ENCODE results near the gene IGFL4.

The IGFL4 gene

DNA sequence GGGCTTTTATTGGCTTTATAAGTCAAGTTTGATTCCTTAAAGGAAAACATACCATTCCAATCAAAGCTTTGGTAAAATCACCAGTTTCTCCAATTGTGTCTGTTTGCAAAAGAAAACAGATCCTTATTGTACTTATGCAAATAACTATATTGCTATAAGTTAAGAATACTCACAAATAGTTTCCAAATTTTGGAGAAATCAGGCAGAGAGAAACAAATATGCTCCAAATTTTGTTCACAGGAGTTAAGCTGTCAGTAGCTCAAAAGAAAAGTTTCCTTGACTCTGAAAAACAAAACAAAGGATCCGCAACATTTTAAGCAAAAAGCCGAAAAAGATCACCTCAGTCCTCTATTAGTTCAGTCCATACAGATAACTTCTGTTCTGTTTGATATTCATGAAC is 19.2 kb upstream of the IGFL4 start:
- DNase-seq: no peak

DNA sequence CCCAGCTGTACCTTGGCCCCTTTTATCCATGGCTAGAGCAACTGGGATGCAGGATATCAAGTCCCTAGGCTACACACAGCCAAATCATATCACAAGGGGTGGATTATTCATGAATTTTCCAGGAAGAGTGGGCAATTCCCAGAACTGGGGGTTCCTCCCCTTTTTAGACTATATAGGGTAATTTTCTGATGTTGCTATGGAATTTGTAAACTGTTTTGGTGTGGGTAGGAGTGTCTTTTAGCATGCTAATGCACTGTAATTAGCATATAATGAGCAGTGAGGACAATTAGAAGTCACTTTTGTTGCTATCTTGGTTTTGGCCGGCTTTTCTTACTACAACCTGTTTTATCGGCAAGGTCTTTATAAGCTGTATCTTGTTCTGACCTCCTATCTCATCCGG is 18.0 kb upstream of the IGFL4 start:
- DNase-seq: no peak

DNA sequence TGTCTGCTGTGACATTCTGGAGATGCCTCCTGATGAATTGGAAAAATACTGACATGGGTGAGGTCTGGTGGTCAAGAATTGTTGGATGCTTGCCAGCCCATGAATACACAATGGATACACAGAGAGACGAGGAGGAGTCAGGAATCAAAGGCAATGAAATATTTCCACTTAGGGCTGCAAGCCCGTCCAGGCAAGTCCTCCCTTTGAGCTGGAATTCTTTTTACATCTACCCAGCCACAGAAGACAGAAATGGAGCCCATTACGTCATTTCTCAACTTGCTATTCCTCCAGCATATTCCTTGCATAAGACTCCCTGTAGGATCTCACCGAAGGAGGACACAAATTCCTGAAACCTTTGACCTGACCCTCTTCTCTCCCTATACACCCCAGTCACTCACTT is 15.7 kb upstream of the IGFL4 start:
- no peak for DNase-seq

DNA sequence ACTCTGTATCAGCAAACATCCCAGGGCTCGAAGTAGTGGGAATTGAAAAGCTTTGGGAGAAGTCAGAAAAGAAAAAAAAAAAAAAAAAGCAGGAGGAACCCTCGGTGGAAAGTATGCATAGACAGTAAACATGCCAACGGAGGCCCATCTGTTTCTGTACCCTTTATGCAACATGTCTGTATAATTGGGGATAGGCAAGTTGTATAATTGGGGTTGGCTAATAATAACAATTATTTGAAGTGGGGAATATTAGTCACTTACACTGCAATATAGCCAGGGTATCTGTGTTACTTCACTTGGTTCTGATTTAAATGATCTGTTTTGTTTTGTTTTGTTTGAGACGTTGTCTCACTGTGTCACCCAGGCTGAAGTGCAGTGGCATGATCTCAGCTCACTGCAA is 12.1 kb upstream of the IGFL4 start:
- no peak for DNase-seq

DNA sequence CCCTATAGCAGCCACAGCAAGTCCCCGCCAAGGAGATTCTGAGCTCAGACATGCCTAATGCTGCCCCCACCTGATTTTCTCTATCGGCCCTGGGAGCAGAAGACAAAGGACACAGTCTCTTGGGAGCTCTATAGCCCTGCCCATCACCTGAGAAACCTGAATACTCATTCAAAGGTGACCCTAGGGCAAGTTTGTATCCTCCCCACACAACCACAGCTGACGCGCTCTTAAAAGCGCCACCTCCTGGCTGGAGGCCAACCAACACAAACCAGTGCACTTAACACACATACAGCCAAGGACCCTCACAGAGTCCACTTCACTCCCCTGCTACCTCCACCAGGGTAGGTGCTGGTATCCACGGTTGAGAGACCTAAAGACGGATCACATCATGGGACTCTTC is 8.8 kb upstream of the IGFL4 start:
- no peak for DNase-seq

DNA sequence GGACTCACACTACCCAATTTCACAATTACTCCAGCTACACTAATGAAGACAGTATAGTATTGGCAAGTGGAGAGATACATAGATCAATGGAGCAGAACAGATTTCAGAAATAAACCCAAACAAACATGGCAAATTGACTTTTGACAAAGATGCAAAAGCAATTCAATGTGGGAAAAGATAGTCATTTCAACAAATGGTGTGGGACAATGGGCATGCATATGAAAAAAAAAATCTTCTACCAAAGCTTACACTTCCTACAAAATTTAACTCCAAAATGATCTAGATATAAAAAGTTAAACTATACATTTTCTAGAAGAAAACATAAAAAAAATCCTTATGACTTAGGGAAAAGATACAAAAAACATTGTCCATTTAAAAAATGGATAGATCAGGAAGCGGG is 2.7 kb upstream of the IGFL4 start:
- DNase-seq: no peak

DNA sequence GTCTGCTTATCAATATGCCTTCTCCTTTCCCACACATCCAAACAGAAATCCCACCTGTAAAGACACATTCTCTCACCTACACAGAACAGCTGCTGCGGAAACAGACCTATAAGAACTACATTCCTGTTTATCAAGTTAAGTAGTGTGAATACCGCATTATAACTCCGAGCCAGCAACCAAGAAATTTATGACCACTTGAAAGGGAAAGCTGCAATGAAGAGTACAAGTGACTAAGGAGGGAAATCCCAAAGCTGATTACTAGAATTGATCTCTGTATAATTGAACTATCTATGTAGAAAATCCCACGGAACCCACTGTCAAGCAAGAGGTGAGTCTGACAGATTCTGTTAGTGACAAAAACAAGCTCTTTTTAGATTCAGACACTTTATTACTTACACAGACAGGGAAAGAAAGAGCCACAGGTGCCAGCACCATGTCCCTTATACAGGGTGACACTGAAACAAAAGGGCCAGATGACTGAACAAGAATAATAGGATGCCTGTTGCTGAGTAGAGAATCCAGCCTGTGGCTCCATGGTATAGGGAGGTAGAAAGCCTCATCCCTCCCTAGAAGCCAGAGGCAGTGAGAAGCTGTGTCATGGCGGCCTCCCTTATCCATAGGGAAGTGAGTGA is 1.6 kb upstream of the IGFL4 start:
- no peak for DNase-seq

DNA sequence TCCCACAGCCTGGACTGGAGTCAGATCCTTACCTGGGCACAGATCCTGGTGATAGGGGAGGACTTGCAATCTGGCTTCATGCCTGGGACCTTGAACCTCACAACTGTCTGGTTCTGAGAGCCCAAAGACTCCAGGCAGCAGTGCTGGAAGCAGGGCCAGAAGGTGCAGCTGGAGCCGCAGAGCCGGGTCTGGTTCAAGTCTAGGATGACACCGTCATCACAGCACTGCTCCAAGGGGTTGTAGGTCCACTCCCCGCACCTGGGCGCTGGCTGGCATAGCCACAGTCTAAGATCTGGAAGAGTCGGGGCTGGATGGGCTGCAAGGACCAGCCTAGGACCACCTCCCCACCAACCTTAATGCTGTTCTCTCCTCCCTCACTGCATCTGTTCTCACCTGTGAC is 677 bp downstream of the IGFL4 start:
- no peak for DNase-seq

DNA sequence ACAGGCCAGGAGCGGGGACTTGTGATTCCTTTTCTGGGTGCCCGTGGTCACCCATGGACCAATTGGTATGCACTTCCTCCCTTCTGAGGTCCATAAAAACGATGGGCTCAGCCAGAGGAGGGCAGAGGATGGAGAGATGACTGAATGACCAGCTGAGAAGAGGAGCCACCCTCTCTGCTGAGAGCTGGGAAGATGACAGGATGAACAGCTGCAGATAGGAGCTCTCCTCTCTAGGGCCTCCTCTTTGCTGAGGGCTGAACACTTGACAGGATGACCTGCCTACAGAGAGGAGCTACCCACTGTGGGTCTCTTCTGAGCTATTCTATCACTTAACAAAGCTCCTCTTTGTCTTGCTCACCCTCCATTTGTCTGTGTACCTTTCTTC is 4.1 kb downstream of the IGFL4 start:
- DNase-seq: no peak

DNA sequence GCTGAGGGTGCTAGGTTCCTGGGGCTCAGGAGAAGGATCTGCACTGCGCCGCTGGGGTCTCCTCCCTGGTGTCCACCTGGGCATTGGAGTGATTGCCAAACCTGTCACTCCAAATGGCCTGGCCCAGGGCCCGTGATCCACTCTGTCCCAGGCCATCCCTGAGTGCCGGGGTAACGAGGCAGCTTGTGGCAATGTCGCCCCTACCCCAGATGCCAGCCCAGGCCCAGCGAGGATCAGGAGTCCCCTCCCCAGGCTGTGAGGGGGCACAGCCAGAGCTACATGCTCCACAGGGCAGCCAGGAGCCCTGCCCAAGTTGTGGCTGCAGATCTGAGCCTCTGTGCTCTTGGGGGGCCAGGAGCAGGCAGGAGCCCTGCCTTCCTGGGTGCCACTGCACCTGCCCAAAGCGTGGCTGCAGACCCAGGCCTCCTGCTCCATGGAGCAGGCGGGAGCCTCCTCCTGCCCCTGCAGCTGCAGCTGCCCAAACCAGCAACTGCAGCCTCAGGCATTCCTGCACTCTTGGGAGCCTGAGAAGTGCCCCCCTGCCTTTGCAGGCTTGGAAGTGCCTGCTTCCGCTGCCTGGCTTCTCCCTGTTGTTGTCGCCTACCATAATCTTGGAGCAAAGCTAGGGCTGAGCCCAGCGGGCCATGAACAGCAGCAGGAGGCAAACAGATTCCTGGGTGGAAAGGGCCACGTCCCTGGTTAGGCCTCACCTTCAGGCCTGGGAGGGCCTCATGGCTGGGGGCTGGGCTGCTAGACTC is 4.6 kb downstream of the IGFL4 start:
- no peak for DNase-seq

DNA sequence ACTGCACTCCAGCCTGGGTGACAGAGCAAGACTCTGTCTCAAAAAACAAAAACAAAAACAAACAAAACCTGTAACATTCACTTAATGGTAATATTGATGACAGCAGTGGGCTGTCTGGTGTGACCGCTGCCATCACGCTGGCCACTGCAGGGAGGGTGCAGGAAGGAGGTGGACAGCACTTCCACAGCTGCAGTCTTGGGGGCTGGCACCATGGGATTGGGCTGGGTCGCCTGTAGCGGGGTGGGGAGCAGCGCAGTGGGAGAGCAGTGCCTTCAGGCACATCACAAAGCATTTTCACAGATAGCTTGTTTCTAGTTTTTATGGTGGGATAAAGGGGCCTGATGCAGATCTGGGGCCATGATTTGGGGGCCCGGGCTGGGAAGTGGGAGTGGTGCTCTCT is 5.3 kb downstream of the IGFL4 start:
- no peak for DNase-seq

DNA sequence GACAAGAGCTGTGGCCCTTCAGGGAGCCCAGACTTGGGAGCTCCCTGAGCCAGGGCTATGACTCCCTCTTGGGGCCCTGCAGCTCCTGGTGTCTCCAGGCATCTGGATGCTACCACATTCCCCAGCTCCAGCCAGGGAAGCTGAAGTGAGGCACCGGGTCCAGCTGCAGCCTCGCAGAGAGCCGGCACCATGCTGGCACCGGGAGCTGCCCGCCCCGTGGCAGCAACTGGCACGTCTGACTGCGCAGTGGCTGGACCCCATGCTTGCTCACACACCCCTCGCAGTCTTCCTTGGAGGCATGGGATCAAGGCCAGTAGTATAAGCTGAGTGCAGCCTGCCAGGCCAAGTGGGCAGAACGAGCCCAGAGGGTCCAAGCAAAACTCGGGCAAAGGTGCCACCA is 7.4 kb downstream of the IGFL4 start:
- no peak for DNase-seq

DNA sequence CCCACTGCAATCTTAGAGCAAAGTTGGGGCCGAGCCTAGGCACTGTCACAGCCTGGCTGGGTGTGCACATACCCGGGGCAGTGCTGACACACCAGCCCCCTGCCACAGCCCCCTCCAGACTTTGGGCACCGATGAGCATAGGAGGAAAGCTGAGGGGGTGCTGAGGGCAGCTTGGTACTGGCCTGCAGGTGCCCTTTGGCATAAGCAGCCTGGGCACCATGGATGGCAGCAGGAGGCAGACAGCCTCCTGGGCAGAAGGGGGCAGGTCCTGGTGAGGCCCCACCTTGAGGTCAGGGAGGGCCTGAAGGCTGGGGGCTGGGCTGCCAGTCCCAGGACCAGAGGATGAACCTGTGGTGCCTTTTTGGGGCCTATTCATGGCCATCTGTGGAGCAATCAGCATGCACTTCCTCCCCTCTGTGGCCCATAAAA is 8.2 kb downstream of the IGFL4 start:
- no peak for DNase-seq

DNA sequence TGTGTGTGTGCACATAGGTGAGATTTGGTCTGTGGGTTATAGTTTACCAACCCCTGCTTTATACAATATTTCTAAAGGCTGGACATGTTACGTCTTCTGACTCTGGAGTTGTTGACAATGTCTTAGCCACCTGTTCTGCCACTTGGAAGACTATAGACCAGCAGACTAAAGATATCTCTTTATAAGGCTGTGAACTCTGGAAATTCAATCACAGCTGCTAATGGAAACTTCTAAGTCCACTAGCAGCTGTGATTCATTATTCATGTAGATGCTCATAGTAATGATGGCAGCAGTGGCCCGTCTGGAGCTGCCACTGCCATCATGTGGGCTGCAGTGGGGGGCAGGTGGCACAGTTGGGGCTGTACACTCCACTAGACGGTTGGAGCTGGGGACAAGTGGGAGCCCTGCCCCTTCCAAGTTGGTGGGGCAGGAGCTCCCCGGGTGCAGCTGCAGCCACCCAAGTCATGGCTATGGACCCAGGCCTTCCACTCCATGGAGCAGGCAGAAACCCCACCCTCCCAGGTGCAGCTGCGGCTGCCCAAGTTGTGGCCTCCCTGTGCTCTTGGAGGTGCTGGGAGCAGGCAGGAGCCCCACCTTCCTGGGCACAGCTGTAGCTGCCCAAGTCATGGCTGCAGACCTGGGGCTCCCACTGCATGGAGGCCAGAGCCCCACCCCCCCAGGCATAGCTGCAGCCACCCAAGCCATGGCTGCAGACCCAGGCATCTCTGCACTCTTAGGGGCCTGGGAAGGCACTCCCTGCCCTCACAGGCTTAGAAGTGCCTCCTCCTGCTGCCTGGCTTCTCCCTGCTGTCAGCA is 8.8 kb downstream of the IGFL4 start:
- no peak for DNase-seq

DNA sequence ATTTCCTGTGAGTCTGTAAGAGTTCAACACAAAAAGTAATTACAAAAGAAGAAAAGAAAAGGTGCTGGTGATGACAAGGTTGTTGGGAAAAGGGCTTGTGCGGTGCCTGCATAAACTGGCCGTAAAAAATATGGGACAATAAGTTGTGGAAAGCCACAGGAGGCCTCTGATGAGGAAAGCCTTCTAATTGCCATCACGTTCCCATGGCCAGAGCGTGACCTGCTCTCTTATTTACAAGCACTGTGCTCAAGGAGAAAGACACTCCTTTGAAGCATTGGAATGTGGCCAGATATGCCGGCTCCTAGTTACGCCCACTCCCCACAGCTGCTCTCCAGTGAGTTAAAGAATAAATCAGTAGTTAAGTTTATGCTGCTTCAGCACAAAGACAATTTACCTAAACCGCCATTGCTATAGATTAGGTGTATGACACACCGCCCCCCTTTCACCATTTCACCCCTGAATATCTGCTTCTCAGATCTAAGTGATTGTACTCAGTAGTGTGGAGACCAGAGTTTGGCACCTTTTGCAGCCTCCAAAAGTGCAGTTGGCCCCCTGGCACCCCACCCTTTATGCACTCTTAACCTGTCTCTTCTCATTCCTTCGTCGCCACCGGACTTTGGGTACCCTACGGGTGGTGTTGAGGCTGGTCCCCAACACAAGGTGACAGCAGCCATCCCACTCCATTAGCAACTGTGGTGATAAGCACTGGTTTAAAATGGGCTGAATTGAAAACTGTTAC is 9.8 kb downstream of the IGFL4 start:
- DNase-seq: no peak

DNA sequence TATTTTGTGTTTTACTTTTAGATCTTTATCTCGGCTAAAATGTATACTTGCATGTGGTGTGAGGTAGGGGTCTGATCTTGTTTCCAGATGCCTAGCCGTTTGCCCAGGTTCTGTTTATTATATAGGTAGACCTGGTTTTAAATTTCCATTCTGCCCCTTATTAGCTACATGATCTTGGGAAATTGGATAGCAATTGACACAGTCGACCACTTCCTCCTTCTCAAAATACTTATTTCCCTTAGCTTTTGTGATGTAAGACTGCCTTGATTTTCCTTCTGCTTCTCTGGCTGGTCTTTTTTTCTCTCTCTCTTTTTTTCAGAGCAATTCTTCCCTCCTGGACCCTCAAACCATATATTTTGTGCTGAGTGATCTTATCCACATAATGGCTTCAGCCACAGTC is 15.0 kb downstream of the IGFL4 start:
- DNase-seq: no peak

DNA sequence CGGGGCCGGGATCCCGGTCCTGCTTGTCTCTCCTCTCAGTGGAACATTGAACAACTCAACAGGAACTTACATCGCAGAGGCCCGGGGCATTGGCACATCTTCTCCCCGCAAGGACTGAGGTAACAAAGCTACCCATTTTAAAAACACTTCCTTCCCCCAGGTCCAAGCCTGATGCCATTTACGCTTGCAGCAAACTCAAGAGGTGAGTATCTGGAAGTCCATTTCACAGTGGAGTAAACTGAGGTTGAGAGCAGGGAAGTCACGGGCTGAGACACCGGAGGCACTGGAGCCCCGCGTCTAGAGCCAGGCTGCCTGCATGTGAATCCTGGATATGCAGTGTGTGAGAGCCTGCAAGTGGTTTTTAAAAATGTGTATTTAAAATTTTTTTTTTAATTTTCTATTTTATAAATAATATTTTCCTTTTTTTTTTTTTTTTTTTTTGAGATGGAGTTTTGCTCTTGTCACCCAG is 17.5 kb downstream of the IGFL4 start:
- no peak for DNase-seq

DNA sequence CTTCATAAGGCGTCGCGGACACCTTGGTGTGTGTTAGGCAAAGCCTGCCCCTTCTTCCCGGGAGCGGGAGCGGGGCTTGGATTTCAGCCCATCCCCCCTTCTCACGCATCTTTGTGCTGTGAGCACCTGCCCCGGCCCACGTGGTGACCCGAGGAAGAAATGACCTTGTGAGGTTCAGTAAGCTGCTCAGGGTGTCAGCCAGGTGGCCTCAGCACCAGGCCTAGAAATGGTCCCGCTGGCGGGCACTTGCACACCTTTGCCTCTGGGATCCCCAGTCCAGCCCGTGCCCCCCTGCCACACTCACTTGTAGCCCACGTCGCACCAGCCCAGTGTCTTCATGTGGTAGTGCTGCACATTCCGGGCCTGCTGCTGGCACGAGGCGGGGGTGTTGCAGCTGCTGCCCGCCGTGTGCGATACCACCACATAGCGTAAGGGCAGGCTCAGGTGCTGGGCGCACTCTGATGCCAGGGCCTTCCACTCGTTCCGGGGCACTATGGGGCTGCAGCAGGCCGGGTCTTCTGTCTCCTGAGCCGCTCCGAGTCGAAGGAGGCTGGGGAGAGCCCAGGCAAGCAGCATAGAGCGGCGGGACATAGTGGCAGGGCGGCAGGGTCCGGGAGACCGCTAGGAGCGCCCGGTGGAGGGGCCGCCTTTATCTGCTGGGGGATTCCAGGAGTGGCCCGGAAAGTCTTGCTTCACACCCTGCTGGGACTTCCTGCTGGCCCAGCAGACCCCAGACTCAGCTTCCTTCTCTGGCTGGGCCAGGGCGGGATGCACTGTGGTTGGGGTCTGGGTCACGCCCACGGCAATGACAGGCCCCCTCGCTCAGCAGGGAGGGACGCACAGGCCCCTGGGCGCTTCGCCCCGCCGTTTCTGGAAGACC is 18.1 kb downstream of the IGFL4 start, which contains the start of gene PGLYRP1:
TSS of gene PGLYRP1 (minus strand) at position 623 of the 880 bp plus-strand sequence. CDS start at position 591, 32 bp downstream.
- DNase-seq: no peak

DNA sequence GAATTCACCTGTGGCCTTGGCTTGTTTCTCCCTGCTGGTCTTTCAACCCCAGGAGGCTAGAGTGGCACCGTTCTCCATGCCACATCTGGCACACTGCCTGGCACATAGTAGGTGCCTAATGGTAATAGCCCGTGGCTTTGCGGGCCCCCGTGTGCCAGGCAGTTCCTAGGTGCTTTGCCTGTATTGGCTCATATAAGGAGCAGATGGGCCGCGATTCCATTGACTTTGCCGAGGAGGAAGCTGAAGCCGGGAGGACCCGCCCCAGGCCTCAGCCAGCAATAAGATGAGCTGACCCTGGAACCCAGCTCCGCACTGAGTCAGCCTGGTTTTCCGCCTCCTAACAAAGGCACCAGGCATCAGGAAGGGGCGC is 18.8 kb downstream of the IGFL4 start:
- DNase-seq: no peak

DNA sequence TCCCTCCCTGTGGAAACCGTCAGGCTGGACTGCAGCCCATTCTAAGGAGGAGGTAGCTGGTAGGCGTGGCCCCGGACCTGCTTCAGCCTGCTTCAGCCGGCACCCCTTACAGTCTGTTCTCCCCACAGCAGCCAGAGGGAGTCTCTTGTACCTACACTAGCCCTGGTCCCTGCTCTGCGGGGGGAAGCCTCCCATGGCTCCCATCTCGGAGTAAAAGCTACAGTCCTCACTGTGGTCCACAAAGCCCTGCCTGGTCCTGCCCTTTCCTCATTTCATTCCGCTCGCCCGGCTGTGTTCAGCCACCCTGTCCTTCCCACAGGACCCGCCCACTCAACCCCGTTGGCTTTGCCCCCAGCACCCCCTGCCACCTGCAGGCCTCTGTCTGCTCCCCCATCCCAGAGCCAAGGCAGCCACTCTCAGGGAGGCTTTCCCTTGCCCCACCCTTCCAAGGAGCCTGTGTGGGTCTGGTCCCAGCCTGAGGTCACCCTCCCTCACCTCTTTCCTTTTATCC is 19.2 kb downstream of the IGFL4 start:
- DNase-seq: no peak

DNA sequence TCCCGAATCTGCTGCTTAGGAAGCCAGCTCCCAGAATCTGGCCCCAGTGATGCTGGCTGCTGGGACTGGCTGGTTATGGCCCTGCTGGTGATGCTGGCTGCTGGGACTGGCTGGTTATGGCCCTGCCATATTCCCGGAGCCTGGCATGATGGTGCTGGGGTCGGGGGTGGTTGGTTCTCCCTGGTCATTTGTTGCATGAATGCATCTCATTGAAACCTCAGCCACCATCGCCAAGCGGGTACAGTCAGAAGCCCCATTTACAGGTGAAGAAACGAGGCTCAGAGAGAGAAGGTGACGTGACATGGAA is 20.0 kb downstream of the IGFL4 start:
- no peak for DNase-seq

DNA sequence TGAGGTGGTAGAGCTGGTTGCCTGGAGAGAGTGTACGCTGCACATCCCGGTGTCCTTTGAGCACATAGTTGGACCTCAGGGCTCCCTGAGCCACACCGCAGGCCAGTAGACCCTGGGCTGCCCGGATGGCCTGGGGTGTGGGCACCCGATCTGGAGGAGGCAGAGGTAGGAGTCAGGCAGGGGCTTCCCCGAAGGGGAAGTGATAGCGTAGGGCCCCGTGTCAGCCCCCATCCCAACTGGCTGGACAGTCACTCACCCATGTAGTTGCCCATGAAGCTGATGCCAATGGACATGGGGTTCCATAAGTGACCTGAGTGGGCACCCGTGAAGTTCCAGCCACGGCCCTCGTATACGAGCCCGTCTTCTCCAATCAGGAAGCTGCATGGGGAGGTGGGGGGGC is 21.5 kb downstream of the IGFL4 start:
- DNase-seq: no peak

All from SW 1271 (cell line).